Heart right ventricle (tissue), 16 donors: Measurements from ENCODE around the gene TTF1. TPM values are rescaled to one million over a fixed set of nuclear protein-coding genes. Genes with fewer than 3 reads are reported as not detected.

Experiments
- ATAC-seq, 8 donors: fragments of 200-7000 bp; cut with Tn5 transposase; one replicate each; pipeline ENCODE4 v1.9.1; 2020; ENCODE audit warnings: mild to moderate bottlenecking in 8 of 8, moderate library complexity in 8 of 8, moderate number of reproducible peaks in 1 of 8
- DNase-seq, 2 donors: peaks; one replicate each; pipeline ENCODE4 v3.0.0-alpha.2; 2020
- H3K27ac ChIP-seq, 10 donors: fragments of 200-600 bp; sonication (generic) in 2 of 10; one replicate each; pipeline versions ENCODE4 v1.5.0 to v1.8.0; 2020 to 2022; ENCODE audit warnings: mild to moderate bottlenecking in 3 of 10
- H3K27me3 ChIP-seq, 7 donors: fragments of 200-600 bp; one replicate each; pipeline ENCODE4 v1.8.0; 2021 to 2022; ENCODE audit warnings: mild to moderate bottlenecking in 2 of 7
- H3K36me3 ChIP-seq, 9 donors: fragments of 200-600 bp; sonication (generic) in 1 of 9; one replicate each; pipeline versions ENCODE4 v1.5.0 to v1.8.0; 2020 to 2022; ENCODE audit warnings: mild to moderate bottlenecking in 2 of 9
- H3K4me1 ChIP-seq, 9 donors: fragments of 200-600 bp; sonication (generic) in 1 of 9; one replicate each; pipeline versions ENCODE4 v1.5.0 to v1.8.0; 2020 to 2022; ENCODE audit warnings: mild to moderate bottlenecking in 4 of 9
- H3K4me3 ChIP-seq, 10 donors: fragments of 200-600 bp; sonication (generic) in 2 of 10; one replicate each; pipeline versions ENCODE4 v1.5.0 to v1.8.0; 2020 to 2022; ENCODE audit warnings: mild to moderate bottlenecking in 7 of 10, moderate library complexity in 2 of 10
- H3K9me3 ChIP-seq, 11 donors: fragments of 200-600 bp in 10 of 11; sonication (generic) in 2 of 11; one replicate each; pipeline versions ENCODE4 v1.5.0 to v1.8.0; 2013 to 2022; ENCODE audit warnings: mild to moderate bottlenecking in 2 of 11, control low read depth in 1 of 11, moderate library complexity in 1 of 11
- CTCF ChIP-seq, 9 donors: fragments of 200-600 bp; sonication (generic) in 2 of 9; IDR thresholded peaks; one replicate each; pipeline versions ENCODE4 v1.5.0 to v1.8.0; 2021 to 2022; ENCODE audit warnings: antibody characterized with exemption in 9 of 9, mild to moderate bottlenecking in 5 of 9, moderate library complexity in 1 of 9
- WGBS, 2 donors: extraction: QIAGEN DNeasy Blood & Tissue Kit; methylation state at CpG; one replicate each; pipeline ENCODE4 v1.1.7; 2013; ENCODE audit warnings: inconsistent platforms in 1 of 2; 5-methylcytosine and 5-hydroxymethylcytosine counted together
- intact Hi-C, 10 donors: fragments of 100-400 bp; cut with DNase I; formaldehyde crosslinking; loops; one replicate each; pipeline versions ENCODE4 v1.11.1 to v1.14.2; 2022
- polyA plus RNA-seq, 2 donors: library from polyadenylated mRNA; stranded (reverse); fragments of 200-250 nt; gene quantifications; one replicate each; pipeline ENCODE4 v1.2.3, GENCODE V29; 2013
- total RNA-seq, 10 donors: library from RNA; stranded (reverse); fragmentation: NEBNext Ultra II Directional in 3 of 10; extraction: Animal tissue kit (Norgen Biotek cat#: 25700) in 3 of 10; gene quantifications; one replicate each; pipeline versions ENCODE4 v1.2.1 to v1.2.4, GENCODE V29; 2021 to 2023
- donor health status: Arrhythmogenic right ventricular cardiomyopathy.
- donor health status: ischemic (EF 13 %, LVEDD 7.1; RV severe dilation, severe dysfunction).
- donor health status: healthy with polysubstance abuse.
- donor health status: DM: no; HTN: yes; CAD: no.
- donor health status: DM: no; HTN: no; CAD: no.
- donor health status: ischemic (EF 25% LVEDD 6.9; RV normal size, moderate dysfunction).
- donor health status: ischemic (EF 25% LVEDD 5.7; RV mildly dilated, moderate dysfunction).
- donor health status: healthy.
- donor health status: DM: yes; HTN: yes; CAD: no.
- donor health status: Ischemic cardiomyopathy.
- donor health status: ischemic (EF 35%, LVEDD 5.7; RV mildly dilated, moderate dysfunction).
- donor health status: nonischemic (EF 11% LVEDD 7.7; RV severe dilation, severe dysfunction).
- donor health status: DM: yes; HTN: yes; CAD: no.
- donor health status: PGD.
- donor health status: ischemic (EF 29% LVEDD 5.4; RV normal size, mild dysfunction).
- donor health status: nonischemic (EF 23%, LVEDD 6.1; RV moderate dilation, normal function).

Gene TTF1
- total and polyA plus RNA-seq, 12 donors, result 12.0 to 22.4 (median 17.5) TPM

GRCh38 chr9:132372177-132373095 lies 34.2 kb downstream of the TTF1 start:
- TF ChIP-seq CTCF (IDR thresholded peaks at IDR 0.05), result no peak
- Histone ChIP-seq H3K4me3 (peak overlapping the region in 2 of 10 donors; percentile 14 to 19), H3K27me3 (no peaks in the 10 kb centered on the region), H3K27ac (peak overlapping the region in 9 of 10 donors; percentile 53 to 88 (median 78)), H3K36me3 (peaks cover 0 to 36% (median 8%) of the 10 kb centered on the region in 9 donors), H3K9me3 (no peaks in the 10 kb centered on the region), H3K4me1 (peaks cover 0 to 22% (median 13%) of the 10 kb centered on the region in 9 donors)
- peak; percentile 92 to 98 (median 96) for ATAC-seq
- intact Hi-C loops, result loop anchor here in 1 of 10 donors (1.0 kb wide), 1 partner anchor 17 kb away; no protein-coding TSS in a partner anchor
- DNase-seq, result peak; percentile 30 to 72
- WGBS, 2 donors, result 62 to 68% methylated on average over 14 of the region's 14 CpGs

- Histone ChIP-seq H3K36me3 (peaks cover 0 to 21% (median 4%) of the 10 kb centered on the region in 9 donors), H3K27me3 (no peaks in the 10 kb centered on the region), H3K4me3 (no peak overlapping the region), H3K4me1 (peaks cover 0 to 25% (median 13%) of the 10 kb centered on the region in 9 donors), H3K9me3 (no peaks in the 10 kb centered on the region), H3K27ac (no peak overlapping the region)
- intact Hi-C loops, result no loop called here
- ATAC-seq (no peak), DNase-seq (no peak)
- 88 to 97% methylated on average over 4 of the region's 4 CpGs for WGBS, 2 donors
- no peak for TF ChIP-seq CTCF (IDR thresholded peaks at IDR 0.05)
Measured at GRCh38 chr9:132370592-132370991, 36.0 kb downstream of the TTF1 start.

DNA sequence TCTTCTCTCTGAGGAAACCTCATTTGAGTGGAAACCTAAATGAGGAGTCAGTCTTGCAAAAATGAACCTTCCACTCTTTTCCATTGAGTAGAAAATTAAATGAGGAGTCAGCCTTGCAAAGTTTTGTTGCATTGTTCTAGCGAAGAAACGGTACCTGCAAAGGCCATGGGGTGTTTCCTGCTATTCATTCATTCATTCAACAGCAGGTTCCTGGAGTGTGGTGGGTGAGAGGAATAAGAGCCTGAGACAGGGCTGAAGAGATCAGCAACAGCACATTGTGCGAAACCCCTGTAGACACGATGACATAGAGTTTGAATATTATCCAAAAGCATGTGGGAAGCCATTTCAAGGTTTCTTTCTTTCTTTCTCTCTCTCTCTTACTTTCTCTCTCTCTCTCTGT lies 37.2 kb downstream of the TTF1 start:
- no peak for TF ChIP-seq CTCF (IDR thresholded peaks at IDR 0.05)
- Histone ChIP-seq H3K4me1 (peaks cover 0 to 26% (median 13%) of the 10 kb centered on the region in 9 donors), H3K36me3 (peaks cover 0 to 9% (median 0%) of the 10 kb centered on the region in 9 donors), H3K9me3 (no peaks in the 10 kb centered on the region), H3K4me3 (no peak overlapping the region), H3K27me3 (no peaks in the 10 kb centered on the region), H3K27ac (no peak overlapping the region)
- WGBS, 2 donors, result 79 to 83% methylated on average over 4 of the region's 4 CpGs
- intact Hi-C loops, result no loop called here
- DNase-seq (no peak), ATAC-seq (no peak)

- intact Hi-C loops, result no loop called here
- Histone ChIP-seq H3K27me3 (no peaks in the 10 kb centered on the region), H3K4me3 (no peak overlapping the region), H3K36me3 (no peaks in the 10 kb centered on the region), H3K27ac (no peak overlapping the region), H3K9me3 (no peaks in the 10 kb centered on the region), H3K4me1 (peaks cover 0 to 15% (median 7%) of the 10 kb centered on the region in 9 donors)
- whole genome bisulfite sequencing, 2 donors, result 65 to 67% methylated on average over 13 of the region's 13 CpGs
- DNase-seq (no peak), ATAC-seq (peak in 1 of 8 donors; percentile 35)
- no peak for TF ChIP-seq CTCF (IDR thresholded peaks at IDR 0.05)
Measured at GRCh38 chr9:132367613-132368313, 38.9 kb downstream of the TTF1 start.
